ENCODE data around the gene PFN1. TPM values are rescaled to one million over a fixed set of nuclear protein-coding genes. Genes with fewer than 3 reads are reported as not detected.

Gene PFN1
- total and polyA plus RNA-seq, 9 of the 15 experiments (the other 6 are each of a cell fraction or from before 2014, with no cell fraction given), result 60.5 to 1,479 (median 456) TPM

GRCh38 chr17:4967539-4968485 lies 19.5 kb upstream of the PFN1 start, which contains the start of gene SPAG7 (continued):
- no peak for TF ChIP-seq ZBTB2 (IDR thresholded peaks at IDR 0.05)
- TF ChIP-seq ZNF780A (CRISPR knock-in tag; IDR thresholded peaks at IDR 0.05), result no peak
- peak; percentile 22; the same call in 1 of the 2 replicates for TF ChIP-seq CREB3L1 (IDR thresholded peaks at IDR 0.05; ENCODE audit: borderline replicate concordance, low read depth)
- no peak for TF ChIP-seq ZNF318 (IDR thresholded peaks at IDR 0.05; ENCODE audit: borderline replicate concordance in 1 of 2, low read depth in 1 of 2)
- TF ChIP-seq ZNF699 (CRISPR knock-in tag; IDR thresholded peaks at IDR 0.05; ENCODE audit: insufficient replicate concordance), result no peak
- TF ChIP-seq RFX1 (IDR thresholded peaks at IDR 0.05), result no peak
- TF ChIP-seq HDAC8 (tag; IDR thresholded peaks at IDR 0.05), result no peak
- no peak for TF ChIP-seq HDAC6 (IDR thresholded peaks at IDR 0.05; ENCODE audit: low read depth, low read length)
- TF ChIP-seq HMGXB4 (CRISPR knock-in tag; IDR thresholded peaks at IDR 0.05), result no peak
- no peak for TF ChIP-seq ZC3H4 (CRISPR knock-in tag; IDR thresholded peaks at IDR 0.05; ENCODE audit: borderline replicate concordance)
- TF ChIP-seq ELF2 (CRISPR knock-in tag; IDR thresholded peaks at IDR 0.05), result peak; percentile 38; the same call in 1 of the 2 replicates
- TF ChIP-seq STAG1 (CRISPR knock-in tag; IDR thresholded peaks at IDR 0.05; ENCODE audit: borderline replicate concordance), result no peak
- TF ChIP-seq HMGN3 (IDR thresholded peaks at IDR 0.05; ENCODE audit: borderline replicate concordance, extremely low read depth, insufficient read length, low read depth, low read length), result peak; percentile 92
